ENCODE measurements around the gene CYBC1. TPM values are rescaled to one million over a fixed set of nuclear protein-coding genes. Genes with fewer than 3 reads are reported as not detected.

Gene CYBC1
- total and polyA plus RNA-seq, 2 experiments from 2014 or later, result 61.9 to 76.6 TPM

- WGBS (ENCODE audit: low lambda C conversion rate, missing lambda C conversion rate), result 89% methylated on average over 19 of the region's 19 CpGs
- Histone ChIP-seq H3K4me1 (ENCODE audit: insufficient read depth) (peaks cover 10% of the 10 kb centered on the region), H3K27ac (no peak overlapping the region)
Measured at GRCh38 chr17:82444941-82445521, 5.5 kb downstream of the CYBC1 start.

GRCh38 chr17:82444284-82444893 is 6.2 kb downstream of the CYBC1 start:
- Histone ChIP-seq H3K4me1 (ENCODE audit: insufficient read depth) (peaks cover 5% of the 10 kb centered on the region), H3K4me3 (no peak overlapping the region), H4K20me1 (ENCODE audit: insufficient read depth, poor library complexity, severe bottlenecking) (no peaks in the 10 kb centered on the region), H3K79me2 (peaks cover 7% of the 10 kb centered on the region), H3K27me3 (no peaks in the 10 kb centered on the region), H3K9me2 (replicated peaks; ENCODE audit: insufficient read depth) (no peaks in the 10 kb centered on the region), H3K27ac (no peak overlapping the region), H3K36me3 (replicated peaks; ENCODE audit: insufficient read depth, low read depth) (no peaks in the 10 kb centered on the region), H2AFZ (no peak overlapping the region), H3K9me3 (ENCODE audit: low read depth) (no peaks in the 10 kb centered on the region), H3K4me2 (no peak overlapping the region)
- DNase-seq (ENCODE audit: low spot score), result no peak
- no peak for TF ChIP-seq EZH2phosphoT487 (IDR thresholded peaks at IDR 0.05; ENCODE audit: low read depth, severe bottlenecking, unreplicated experiment)
- TF ChIP-seq EZH2 (IDR thresholded peaks at IDR 0.05; ENCODE audit: borderline replicate concordance), result no peak
- no peak for TF ChIP-seq CTCF (IDR thresholded peaks at IDR 0.05; ENCODE audit: poor library complexity)
- WGBS (ENCODE audit: low lambda C conversion rate, missing lambda C conversion rate), result 93% methylated on average over 35 of the region's 35 CpGs

More at GRCh38 chr17:82444941-82445521, 5.5 kb downstream of the CYBC1 start:
- Histone ChIP-seq H4K20me1 (ENCODE audit: insufficient read depth, poor library complexity, severe bottlenecking) (no peaks in the 10 kb centered on the region), H3K9me3 (ENCODE audit: low read depth) (no peaks in the 10 kb centered on the region), H3K4me3 (no peak overlapping the region), H3K9me2 (replicated peaks; ENCODE audit: insufficient read depth) (no peaks in the 10 kb centered on the region), H3K79me2 (peaks cover 13% of the 10 kb centered on the region), H2AFZ (no peak overlapping the region), H3K27me3 (no peaks in the 10 kb centered on the region), H3K36me3 (replicated peaks; ENCODE audit: insufficient read depth, low read depth) (no peaks in the 10 kb centered on the region), H3K4me2 (no peak overlapping the region)
- DNase-seq (ENCODE audit: low spot score), result no peak
- TF ChIP-seq CTCF (IDR thresholded peaks at IDR 0.05; ENCODE audit: poor library complexity) (no peak), EZH2phosphoT487 (IDR thresholded peaks at IDR 0.05; ENCODE audit: low read depth, severe bottlenecking, unreplicated experiment) (no peak), EZH2 (IDR thresholded peaks at IDR 0.05; ENCODE audit: borderline replicate concordance) (no peak)

DNA sequence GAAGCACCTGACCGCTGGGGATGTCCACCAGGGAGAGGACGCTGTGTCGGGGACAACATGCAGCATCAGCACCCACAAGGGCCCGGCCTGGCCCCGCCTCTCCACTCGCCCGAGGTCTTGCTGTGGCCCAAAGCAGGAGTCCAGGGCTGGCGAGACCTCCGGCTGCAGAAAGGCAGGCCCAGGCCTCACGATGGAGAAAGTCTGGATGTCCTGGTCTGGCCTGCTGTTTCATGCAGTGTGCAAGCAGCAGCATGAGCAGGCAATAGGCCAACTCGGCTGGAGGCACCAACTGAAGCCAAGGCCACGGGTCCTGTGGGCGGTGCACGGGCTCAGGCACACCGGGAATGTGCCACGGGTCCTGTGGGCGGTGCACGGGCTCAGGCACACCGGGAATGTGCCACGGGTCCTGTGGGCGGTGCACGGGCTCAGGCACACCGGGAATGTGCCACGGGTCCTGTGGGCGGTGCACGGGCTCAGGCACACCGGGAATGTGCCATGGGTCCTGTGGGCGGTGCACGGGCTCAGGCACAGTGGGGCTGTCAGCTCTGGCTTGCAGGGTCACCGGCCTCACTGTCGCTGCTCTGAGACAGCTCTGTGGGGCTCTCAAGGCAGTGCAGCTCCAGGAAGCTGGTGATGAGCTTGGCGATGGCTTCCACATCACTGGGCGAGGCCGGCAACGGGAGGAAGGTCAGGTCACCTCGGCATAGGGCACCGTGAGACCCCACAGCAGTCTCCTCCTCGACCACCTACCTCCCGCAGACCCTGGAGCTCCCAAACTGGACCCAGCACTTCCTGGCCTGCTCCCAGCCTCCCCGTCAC is 6.9 kb downstream of the CYBC1 start:
- DNase-seq (ENCODE audit: low spot score), result no peak
- TF ChIP-seq EZH2phosphoT487 (IDR thresholded peaks at IDR 0.05; ENCODE audit: low read depth, severe bottlenecking, unreplicated experiment), result no peak
- H3K9me2 ChIP-seq (replicated peaks; ENCODE audit: insufficient read depth), result no peaks in the 10 kb centered on the region
- no peak overlapping the region for H3K4me3 ChIP-seq
- no peak overlapping the region for H3K27ac ChIP-seq
- H3K79me2 ChIP-seq, result no peaks in the 10 kb centered on the region
- no peaks in the 10 kb centered on the region for H4K20me1 ChIP-seq (ENCODE audit: insufficient read depth, poor library complexity, severe bottlenecking)
- H3K4me2 ChIP-seq, result no peak overlapping the region
- H3K9me3 ChIP-seq (ENCODE audit: low read depth), result no peaks in the 10 kb centered on the region
- WGBS (ENCODE audit: low lambda C conversion rate, missing lambda C conversion rate), result 96% methylated on average over 20 of the region's 40 CpGs
- H3K27me3 ChIP-seq, result no peaks in the 10 kb centered on the region
- no peak overlapping the region for H2AFZ ChIP-seq
- H3K4me1 ChIP-seq (ENCODE audit: insufficient read depth), result no peaks in the 10 kb centered on the region
- no peaks in the 10 kb centered on the region for H3K36me3 ChIP-seq (replicated peaks; ENCODE audit: insufficient read depth, low read depth)

Measured in hepatocyte (in vitro differentiated cells).